Sciatic nerve (tissue), 2 donors: ENCODE data around the gene PKM. TPM values are rescaled to one million over a fixed set of nuclear protein-coding genes. Genes with fewer than 3 reads are reported as not detected.
"Not testable (repeated sequence)": the region's sequence is repeated elsewhere in the genome, so short reads cannot be mapped to it uniquely, and the experiment has no call there.

Experiments
- ATAC-seq: fragments of 200-7000 bp; cut with Tn5 transposase; one replicate; pipeline ENCODE4 v1.9.1; 2020; ENCODE audit warnings: mild to moderate bottlenecking, moderate library complexity
- DNase-seq: peaks from one replicate; pipeline ENCODE4 v3.0.0-alpha.2; 2020; ENCODE audit warnings: low spot score
- intact Hi-C: fragments of 100-400 bp; cut with DNase I; formaldehyde crosslinking; loops from one replicate; pipeline ENCODE4 v1.14.2; 2022
- total RNA-seq: library from RNA; stranded (reverse); fragmentation: NEBNext Ultra II Directional; extraction: Animal tissue kit (Norgen Biotek cat#: 25700); gene quantifications from one replicate; pipeline ENCODE4 v1.2.1, GENCODE V29; 2021
- donor health status: DM: no; HTN: no; CAD: no.
- donor health status: DM: no; HTN: no; CAD: no.

The PKM gene
- 385 TPM for total RNA-seq

DNA sequence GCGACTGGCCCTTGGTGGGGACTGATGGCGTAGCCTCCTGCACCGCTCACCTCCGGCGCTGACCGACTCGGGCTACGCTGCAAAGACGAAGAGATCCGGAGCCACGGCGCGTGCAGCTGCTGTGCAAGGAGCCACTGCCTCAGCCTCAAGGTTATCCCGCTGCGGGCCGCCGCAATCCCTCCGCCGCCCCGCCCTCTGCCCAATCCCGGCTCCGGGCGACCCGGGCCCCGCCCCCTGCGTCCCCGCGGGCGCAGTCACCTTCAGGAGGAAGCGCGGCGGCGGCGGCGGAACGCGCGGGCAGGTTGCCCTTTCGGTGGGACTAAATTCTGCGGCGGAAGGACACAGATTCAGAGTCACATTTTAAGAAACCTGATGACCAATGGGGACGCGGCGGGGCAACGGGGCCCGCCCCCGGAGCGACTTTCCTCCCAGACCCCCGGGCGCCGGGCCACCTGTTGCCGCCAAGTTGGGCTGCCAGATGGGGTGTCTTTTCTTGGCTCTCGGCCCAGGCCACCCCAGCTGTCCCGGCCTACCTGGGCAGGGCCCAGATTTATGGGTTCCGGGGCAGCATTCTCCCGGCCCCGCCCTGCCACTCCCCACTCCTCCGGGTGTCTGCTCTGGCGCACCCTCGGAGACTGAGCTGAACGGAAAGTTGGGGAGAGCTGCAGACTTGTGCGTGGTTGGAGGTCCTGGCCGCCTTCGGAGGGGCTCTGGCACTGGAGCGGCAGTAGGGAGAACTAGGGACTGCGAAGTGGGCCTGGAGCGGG, at the start of gene PKM:
PKM (minus strand) TSS at position 125 of the 767 bp plus-strand sequence. CDS start 12,093 bp downstream, outside the sequence.
- ATAC-seq (peak; percentile 90), DNase-seq (peak; percentile 97)
- intact Hi-C loops = no loop called here

GRCh38 chr15:72280751-72281150, 49.8 kb upstream of the PKM start:
- intact Hi-C loops = no loop called here
- no peak for ATAC-seq
- no peak for DNase-seq

DNA sequence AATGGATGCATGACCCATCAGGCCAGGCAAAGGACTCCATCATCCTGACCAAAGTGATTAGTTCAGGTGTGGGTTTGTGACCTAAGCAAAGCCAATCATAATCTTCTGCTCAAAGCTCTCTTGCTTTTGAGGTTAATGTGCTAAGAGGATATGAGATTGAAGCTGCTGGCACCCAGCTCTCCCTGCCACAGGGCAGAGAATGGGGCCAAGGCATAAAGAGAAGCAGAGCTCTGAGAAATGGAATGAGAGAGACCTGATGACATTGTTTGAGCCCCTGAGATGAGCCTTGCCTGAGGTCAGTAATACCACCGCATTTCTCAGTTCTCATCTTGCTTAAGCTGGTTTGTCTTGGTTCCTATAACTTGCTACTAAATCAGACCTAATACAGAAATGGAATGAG, 47.7 kb upstream of the PKM start:
- ATAC-seq = no peak
- DNase-seq = no peak
- intact Hi-C loops = no loop called here

DNA sequence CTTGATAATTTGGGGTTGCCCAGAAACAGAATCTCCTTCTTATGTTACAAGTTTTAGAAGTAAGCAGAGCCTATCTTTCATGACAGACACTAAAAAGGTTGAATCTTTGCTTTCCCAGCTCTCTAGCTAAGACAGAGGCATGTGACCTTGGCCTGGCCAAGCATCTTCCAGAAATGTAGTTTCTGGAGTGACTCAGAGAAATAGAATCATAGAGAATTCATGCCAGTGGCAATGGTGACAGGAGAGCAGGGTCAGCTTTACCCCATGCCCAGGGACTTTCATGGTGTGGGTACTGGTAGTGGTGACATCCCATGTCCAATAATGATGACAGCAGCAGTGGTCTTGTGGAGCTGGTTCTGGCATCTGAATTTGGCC, 45.3 kb upstream of the PKM start:
- ATAC-seq = no peak
- intact Hi-C loops = no loop called here

GRCh38 chr15:72275635-72276325, 44.8 kb upstream of the PKM start:
- DNase-seq, intact Hi-C loops, ATAC-seq: not testable (repeated sequence)

More for the DNA sequence above, 45.3 kb upstream of the PKM start:
- no peak for DNase-seq

- no peak for DNase-seq
- no peak for ATAC-seq
- intact Hi-C loops = no loop called here
These were observed 42.0 kb upstream of the PKM start for GRCh38 chr15:72272997-72273352.

DNA sequence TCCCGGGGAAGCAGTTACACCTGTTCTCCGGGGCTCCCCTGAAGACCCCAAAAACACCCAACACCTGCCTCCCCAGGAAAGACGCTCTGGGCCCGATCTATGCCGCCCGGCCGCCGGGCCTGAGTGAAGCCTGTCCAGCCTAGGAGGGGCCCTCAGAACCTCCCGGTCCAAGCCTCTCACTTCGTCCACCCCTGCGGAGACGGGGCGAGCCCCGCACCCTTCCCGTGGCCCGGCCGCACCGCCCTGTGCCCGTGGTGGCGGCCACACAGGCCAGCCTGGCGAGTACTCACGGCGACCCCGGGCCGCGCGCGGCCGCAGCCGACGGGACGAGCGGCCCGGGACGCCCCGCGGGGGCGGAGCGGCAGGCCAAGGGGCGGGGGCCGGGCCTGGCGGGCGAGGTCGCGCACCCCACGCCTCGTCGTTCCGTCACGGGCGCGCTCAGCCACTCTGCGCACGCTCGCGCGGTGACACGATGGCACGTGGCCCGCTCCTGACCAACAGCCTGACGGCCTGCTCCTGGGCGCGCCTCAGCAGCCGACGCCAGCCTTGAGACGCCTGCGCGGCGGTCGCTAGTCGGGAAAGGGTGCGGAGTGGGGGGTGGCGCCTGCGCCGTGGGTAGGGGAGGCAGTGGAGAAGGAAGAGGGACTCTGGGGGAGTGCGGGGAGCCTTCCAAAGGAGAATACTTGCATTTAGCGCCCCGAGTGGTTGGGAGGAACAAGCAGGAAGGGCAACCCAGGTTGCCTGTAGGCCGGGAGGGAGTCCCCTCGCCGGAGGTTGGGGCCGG, 41.4 kb upstream of the PKM start, which contains the start of gene PARP6:
PARP6 (minus strand) TSS at position 342 of the 784 bp plus-strand sequence. CDS start 5,077 bp downstream, outside the sequence.
- intact Hi-C loops = no loop called here
- peak; percentile 100 for ATAC-seq
- DNase-seq = peak; percentile 99

DNA sequence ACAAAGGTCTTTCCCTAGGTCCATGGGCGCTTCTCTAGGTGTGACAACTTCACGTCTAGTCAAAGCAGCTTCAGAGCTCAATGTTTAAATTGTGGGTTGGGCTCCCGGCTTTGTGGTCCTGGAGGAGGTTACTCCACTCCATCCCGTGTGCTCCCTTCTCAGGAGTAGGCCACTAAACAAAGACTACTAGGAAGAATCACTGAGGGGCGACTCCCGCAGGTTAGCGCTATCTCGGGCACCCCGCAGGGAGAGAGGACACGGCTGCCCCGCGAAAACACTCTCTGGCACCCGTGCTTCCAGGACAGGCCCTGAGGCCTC, 40.9 kb upstream of the PKM start:
- DNase-seq (no peak), ATAC-seq (no peak)
- intact Hi-C loops = no loop called here

DNA sequence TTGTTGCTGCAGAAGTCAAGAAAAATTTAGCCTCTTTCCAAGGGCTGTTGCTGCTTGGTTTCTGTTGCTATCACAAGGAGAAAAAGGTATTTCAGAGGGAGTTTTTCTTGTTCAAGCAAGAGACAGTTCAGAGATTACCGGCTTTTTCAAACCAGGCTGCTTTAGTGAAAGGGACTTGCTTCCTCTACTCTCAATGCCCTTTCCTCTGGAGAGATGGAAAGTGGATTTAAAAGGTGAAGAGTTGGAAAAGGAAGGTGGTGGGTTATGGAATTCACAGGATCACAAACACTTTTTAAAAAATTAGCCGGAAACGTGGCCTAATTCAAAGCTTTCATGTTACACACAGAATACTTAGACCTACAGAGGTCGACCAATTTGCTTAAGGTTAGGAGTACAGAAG, 40.2 kb upstream of the PKM start:
- ATAC-seq = no peak
- DNase-seq = no peak
- intact Hi-C loops = no loop called here

GRCh38 chr15:72269739-72270138, 38.7 kb upstream of the PKM start:
- no peak for DNase-seq
- intact Hi-C loops = no loop called here
- no peak for ATAC-seq

DNA sequence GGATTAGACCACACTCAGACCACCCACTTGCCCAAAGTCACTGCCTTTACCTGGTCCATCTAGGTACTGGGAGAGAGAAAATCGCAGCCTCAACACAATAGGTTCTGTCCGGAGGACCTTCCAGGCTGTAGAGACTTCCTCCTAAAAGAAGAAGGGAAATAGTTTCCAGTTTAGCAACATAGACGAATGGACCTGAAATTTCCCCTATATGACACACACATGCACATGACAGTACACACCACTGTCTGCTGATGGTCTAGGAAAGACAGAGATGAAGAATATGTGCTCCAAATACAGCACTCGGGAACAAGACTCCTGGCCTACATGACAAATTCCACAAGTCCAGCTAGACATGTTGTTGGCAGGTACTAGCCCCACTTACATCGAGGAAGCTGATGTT, 34.0 kb upstream of the PKM start:
- no peak for ATAC-seq
- no peak for DNase-seq
- intact Hi-C loops = no loop called here

- no peak for DNase-seq
- intact Hi-C loops = no loop called here
- ATAC-seq = no peak
These were observed 21.8 kb upstream of the PKM start for GRCh38 chr15:72252663-72253299.

DNA sequence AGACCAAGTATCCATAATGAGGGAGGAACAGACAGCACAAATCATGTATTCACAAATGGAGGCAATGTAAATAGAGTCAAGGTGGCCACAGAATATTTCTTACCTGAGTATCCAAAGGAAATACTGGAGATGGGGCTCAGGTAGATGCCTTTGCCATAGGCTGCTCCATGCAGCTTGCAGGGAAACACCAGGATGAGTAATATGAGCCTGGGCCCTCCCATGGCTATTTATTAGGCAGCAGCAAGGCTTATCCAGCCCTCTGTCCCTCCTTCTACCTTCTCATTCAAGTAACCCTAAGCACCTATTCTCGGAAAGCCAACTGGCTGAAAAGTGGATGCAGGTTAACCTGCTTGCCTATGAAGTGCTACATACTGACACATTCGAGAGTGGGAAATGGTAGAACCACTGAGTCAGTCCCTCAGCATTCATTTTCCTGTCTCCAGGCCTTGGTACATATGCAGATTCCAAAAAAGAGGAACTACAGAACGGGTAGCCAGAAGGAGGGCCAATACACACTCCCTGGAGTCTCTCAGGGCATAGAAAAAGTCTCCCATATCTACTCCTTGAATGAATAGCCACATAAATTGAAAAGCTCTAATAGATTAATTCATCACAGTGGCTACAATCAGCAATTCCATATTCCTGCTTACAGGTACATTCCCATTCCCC, 18.3 kb upstream of the PKM start:
- intact Hi-C loops = no loop called here
- no peak for DNase-seq
- no peak for ATAC-seq

DNA sequence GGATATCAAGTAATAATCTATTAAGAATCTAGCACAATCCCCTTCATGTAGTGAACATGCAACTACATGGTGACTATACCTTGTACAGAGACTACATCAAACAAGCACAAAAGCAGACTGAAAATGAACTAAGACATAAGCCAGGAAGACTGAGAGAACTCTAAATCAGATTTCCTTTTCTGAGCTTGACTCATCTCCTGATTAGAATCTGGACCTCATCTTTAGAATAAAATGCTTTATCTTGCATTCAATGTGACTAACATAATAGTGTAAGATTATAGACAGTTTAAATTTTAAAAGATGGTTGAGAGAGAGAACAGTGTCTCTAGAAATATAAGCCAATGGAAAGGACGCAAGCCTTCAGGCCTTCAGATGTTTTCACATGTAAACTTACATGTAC, 17.5 kb upstream of the PKM start:
- intact Hi-C loops = no loop called here

DNA sequence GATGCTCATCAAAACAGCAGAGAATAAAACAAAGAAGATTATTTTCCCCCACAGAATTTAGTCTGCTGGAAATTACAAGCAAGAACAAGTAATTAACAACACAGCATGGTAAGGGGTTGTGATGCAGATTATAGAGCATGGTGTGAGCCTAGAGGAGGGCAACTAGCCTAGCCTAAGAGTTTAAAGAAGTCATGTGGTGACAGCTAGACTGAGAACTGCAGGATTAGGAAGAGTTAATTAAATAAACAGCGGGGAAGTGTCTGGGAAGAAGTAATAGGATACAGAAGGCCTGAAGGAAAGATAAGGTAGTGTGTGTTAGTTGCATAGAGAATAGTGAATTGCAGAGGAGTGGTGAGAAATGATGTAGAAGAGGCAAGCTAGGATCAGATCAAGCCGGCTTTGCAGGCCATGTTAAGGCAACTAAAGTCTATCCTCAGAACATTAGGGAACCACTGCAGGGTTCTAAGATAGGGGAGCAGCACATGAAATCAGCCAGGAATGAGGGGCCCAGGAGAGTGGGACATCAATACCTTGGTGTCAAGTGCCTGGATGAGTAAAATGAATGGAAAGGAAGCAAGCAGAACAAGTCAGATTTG, 11.9 kb upstream of the PKM start:
- no peak for DNase-seq
- intact Hi-C loops = no loop called here
- ATAC-seq = no peak

More for the DNA sequence above, 17.5 kb upstream of the PKM start:
- ATAC-seq (no peak), DNase-seq (no peak)

DNA sequence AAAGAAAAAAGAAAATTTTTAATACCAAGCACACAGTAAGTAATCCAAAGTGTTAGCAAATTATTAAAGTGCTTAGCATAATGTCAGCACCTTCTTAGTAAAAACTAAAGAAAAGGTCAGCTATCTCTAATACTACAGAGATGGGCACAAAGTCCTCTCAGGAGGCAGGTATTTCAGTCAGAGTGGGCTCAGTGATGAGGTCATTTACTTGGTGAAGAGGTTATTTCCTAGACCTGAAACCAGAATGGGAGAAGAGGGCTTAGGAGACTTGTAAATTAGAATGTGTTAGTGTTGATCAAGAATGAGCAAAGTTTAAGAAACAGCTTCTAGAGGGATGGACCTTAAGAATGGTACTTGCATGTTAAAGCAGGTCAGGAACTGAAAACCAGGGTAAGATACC, 8.7 kb upstream of the PKM start:
- ATAC-seq (no peak), DNase-seq (no peak)
- intact Hi-C loops = no loop called here

DNA sequence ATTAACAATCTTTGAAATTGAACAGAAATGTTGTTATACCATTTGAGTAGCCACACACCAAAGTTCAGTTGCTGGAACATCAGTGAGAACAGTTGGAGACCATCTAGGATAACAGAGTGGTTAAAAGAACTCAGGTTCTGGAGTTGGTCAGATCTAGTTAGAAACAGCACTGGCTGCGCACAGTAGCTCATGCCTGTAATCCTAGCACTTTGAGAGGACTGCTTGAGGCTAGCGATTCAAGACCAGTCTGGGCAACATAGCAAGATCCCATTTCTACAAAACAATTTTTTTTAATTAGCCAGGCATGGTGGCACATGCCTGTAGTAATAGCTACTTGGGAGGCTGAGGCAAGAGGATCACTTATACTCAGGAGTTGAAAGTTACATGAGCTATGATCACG, 7.6 kb upstream of the PKM start:
- intact Hi-C loops = no loop called here
- DNase-seq = no peak
- ATAC-seq = no peak

GRCh38 chr15:72237853-72238224, 6.8 kb upstream of the PKM start:
- intact Hi-C loops = no loop called here
- ATAC-seq = no peak

More at GRCh38 chr15:72237853-72238224, 6.8 kb upstream of the PKM start:
- DNase-seq = no peak
